T-cell (primary cell): ENCODE measurements around the gene RHOT2. TPM values are rescaled to one million over a fixed set of nuclear protein-coding genes. Genes with fewer than 3 reads are reported as not detected.
A peak's percentile ranks its signal among the peaks of the same experiment; 100 is the strongest.

Experiments
- ATAC-seq, 4 experiments: fragments of 200-7000 bp in 3 of 4; fragments of 150-1000 bp in 1 of 4; cut with Tn5 transposase; replicated peaks in 1 of 4; 1 replicate in 3 of 4; 2 replicates in 1 of 4; pipeline ENCODE4 v1.10.0; 2021; ENCODE audit warnings: moderate library complexity in 3 of 4, mild to moderate bottlenecking in 2 of 4, moderate number of reproducible peaks in 1 of 4
- CTCF ChIA-PET, 2 donors: fragments of 300-600 bp; sonication (Branson Sonifier 250); formaldehyde crosslinking; loops; one replicate each; lab custom pipeline; 2022; ENCODE audit warnings: antibody characterized with exemption in 2 of 2; lab: Charles Lee
- POLR2A ChIA-PET, 2 donors: fragments of 300-600 bp; sonication (Branson Sonifier 250); formaldehyde crosslinking; loops; one replicate each; lab custom pipeline; 2022; ENCODE audit warnings: antibody characterized with exemption in 2 of 2; lab: Charles Lee
- DNase-seq, 35 experiments: peaks; one replicate each; pipeline versions ENCODE4 v3.0.0 to v3.0.0-alpha.2; 2013 to 2023
- H3K27ac ChIP-seq: one replicate; pipeline ENCODE4 v1.5.1; 2013; ENCODE audit warnings: low read length
- H3K27me3 ChIP-seq, 2 experiments: replicated peaks in 1 of 2; 1 replicate in 1 of 2; 2 replicates in 1 of 2; pipeline versions ENCODE4 v1.6.1 to v1.7.0; 2013; ENCODE audit warnings: low read length in 1 of 2, mixed read lengths in 1 of 2; ENCODE audit not compliant: control insufficient read depth in 2 of 2, insufficient read depth in 2 of 2; ENCODE audit errors: extremely low read depth in 1 of 2
- H3K36me3 ChIP-seq, 2 donors: 1 replicate in 1 of 2; 2 replicates in 1 of 2; pipeline versions ENCODE4 v1.6.1 to v1.7.0; 2013; ENCODE audit warnings: low read length in 1 of 2; ENCODE audit not compliant: control insufficient read depth in 2 of 2, insufficient read depth in 1 of 2; ENCODE audit errors: extremely low read depth in 1 of 2
- H3K4me1 ChIP-seq, 2 experiments: 1 replicate in 1 of 2; 2 replicates in 1 of 2; pipeline versions ENCODE4 v1.6.1 to v1.7.0; 2013; ENCODE audit warnings: low read length in 2 of 2, mixed read lengths in 1 of 2; ENCODE audit not compliant: insufficient read depth in 2 of 2, control insufficient read depth in 1 of 2; ENCODE audit errors: extremely low read depth in 1 of 2
- H3K4me3 ChIP-seq, 2 donors: 1 replicate in 1 of 2; 2 replicates in 1 of 2; pipeline versions ENCODE4 v1.5.1 to v1.7.0; 2013; ENCODE audit warnings: mild to moderate bottlenecking in 2 of 2, low read length in 1 of 2, moderate library complexity in 1 of 2; ENCODE audit not compliant: control insufficient read depth in 1 of 2; ENCODE audit errors: extremely low read depth in 1 of 2
- H3K9me3 ChIP-seq: 2 replicates; pipeline ENCODE4 v1.7.0; 2013
- H3K27ac Mint-ChIP-seq, 2 donors: one replicate each; pipeline ENCODE4 v1.8.0; 2020 to 2021; ENCODE audit warnings: mild to moderate bottlenecking in 2 of 2, mixed read lengths in 2 of 2
- H3K27me3 Mint-ChIP-seq, 2 donors: one replicate each; pipeline ENCODE4 v1.8.0; 2021 to 2022; ENCODE audit warnings: mixed read lengths in 2 of 2
- H3K36me3 Mint-ChIP-seq: one replicate; pipeline ENCODE4 v1.8.0; 2021; ENCODE audit warnings: mixed read lengths
- H3K4me1 Mint-ChIP-seq, 3 donors: one replicate each; pipeline ENCODE4 v1.8.0; 2020 to 2022; ENCODE audit warnings: mixed read lengths in 3 of 3, mild to moderate bottlenecking in 1 of 3
- H3K4me3 Mint-ChIP-seq, 3 donors: one replicate each; pipeline ENCODE4 v1.8.0; 2020 to 2022; ENCODE audit warnings: mild to moderate bottlenecking in 3 of 3, mixed read lengths in 3 of 3, moderate library complexity in 3 of 3
- H3K9me3 Mint-ChIP-seq, 3 donors: one replicate each; pipeline ENCODE4 v1.8.0; 2020 to 2022; ENCODE audit warnings: mixed read lengths in 3 of 3
- WGBS: methylation state at CpG from one replicate; pipeline ENCODE4 v1.1.5; 2013; ENCODE audit warnings: missing lambda C conversion rate; ENCODE audit not compliant: insufficient coverage; 5-methylcytosine and 5-hydroxymethylcytosine counted together
- total RNA-seq, 35 experiments: library from RNA in 6 of 35; stranded (reverse) in 6 of 35; fragments of 120-200 nt in 1 of 35; gene quantifications; one replicate each; pipeline versions ENCODE4 v1.2.1 to v1.2.4 and lab custom pipeline; 2013 to 2026

The RHOT2 gene
- total RNA-seq, 5 donors from 2014 or later (not counting 1 experiment from before 2014, with no cell fraction given), result 181 to 320 (median 286) TPM

GRCh38 chr16:693766-694165, 25.8 kb downstream of the RHOT2 start:
- ATAC-seq, result no peak
- Mint-ChIP-seq H3K36me3 (no peaks in the 10 kb centered on the region), H3K4me3 (peak overlapping the region in 2 of 3 donors; percentile 17 to 82), H3K27ac (no peak overlapping the region), H3K27me3 (no peaks in the 10 kb centered on the region), H3K4me1 (peaks cover 20 to 43% (median 42%) of the 10 kb centered on the region in 3 donors), H3K9me3 (no peaks in the 10 kb centered on the region)
- 10% methylated on average over 37 of the region's 37 CpGs for WGBS
- Histone ChIP-seq H3K36me3 (no peaks in the 10 kb centered on the region), H3K27me3 (peaks cover 0 to 33% of the 10 kb centered on the region in 2 experiments), H3K27ac (peak overlapping the region; percentile 34), H3K4me3 (peak overlapping the region in 1 of 2 donors; percentile 11), H3K9me3 (no peaks in the 10 kb centered on the region), H3K4me1 (peaks cover 18 to 62% of the 10 kb centered on the region in 2 experiments)
- CTCF ChIA-PET, result no interaction called here
- DNase-seq, result peak in 16 of 35 experiments; percentile 22 to 62 (median 48)
- POLR2A ChIA-PET, result no interaction called here

DNA sequence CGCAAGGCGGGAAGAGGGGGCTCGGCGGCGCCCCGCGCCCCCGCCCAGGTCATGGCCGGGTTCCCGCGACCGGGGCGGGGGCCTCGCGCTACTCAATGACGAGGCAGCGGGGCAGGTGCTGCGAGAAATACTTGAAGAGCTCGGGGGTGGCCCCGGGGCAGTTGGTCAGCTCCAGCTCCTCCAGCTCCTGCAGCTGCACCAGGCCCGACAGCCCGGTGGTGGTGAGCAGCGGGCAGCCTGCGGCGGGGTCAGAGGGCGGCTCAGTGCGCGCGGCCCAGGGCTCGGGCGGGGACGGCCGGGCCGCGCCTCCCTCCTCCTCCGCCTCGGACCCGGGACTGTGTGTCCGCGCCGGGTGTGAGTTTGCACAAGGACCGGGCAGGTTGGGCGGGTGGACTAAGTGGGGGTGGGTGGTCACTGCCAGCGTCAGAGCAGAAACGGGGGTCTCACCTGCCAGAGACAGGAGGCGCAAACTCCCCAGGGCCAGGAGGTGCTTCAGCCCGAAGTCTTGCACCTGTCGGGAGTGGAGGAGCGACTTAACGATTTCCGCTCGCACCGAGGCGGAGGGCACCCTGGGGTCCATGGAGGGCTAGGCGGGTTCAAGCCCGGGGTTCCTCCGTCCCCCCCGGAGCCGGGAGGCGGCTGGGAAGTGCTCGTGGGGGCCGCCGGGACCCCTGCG, 26.4 kb downstream of the RHOT2 start:
- H3K27ac ChIP-seq, result no peak overlapping the region
- no peaks in the 10 kb centered on the region for H3K36me3 ChIP-seq
- ATAC-seq, result peak in 2 of 4 experiments; percentile 2 to 15
- Mint-ChIP-seq H3K9me3 (no peaks in the 10 kb centered on the region), H3K27me3 (no peaks in the 10 kb centered on the region), H3K4me1 (peaks cover 20 to 43% (median 41%) of the 10 kb centered on the region in 3 donors), H3K27ac (peak overlapping the region in 1 of 2 donors; percentile 66), H3K4me3 (peak overlapping the region; percentile 72 to 82 (median 75)), H3K36me3 (no peaks in the 10 kb centered on the region)
- peaks cover 0 to 36% of the 10 kb centered on the region in 2 experiments for H3K27me3 ChIP-seq
- ChIA-PET POLR2A (no interaction called here), CTCF (no interaction called here)
- H3K4me3 ChIP-seq, result peak overlapping the region; percentile 66 to 71
- peak in 2 of 35 experiments; percentile 24 to 45 for DNase-seq
- no peaks in the 10 kb centered on the region for H3K9me3 ChIP-seq
- 5% methylated on average over 54 of the region's 64 CpGs for WGBS
- H3K4me1 ChIP-seq, result peaks cover 19 to 62% of the 10 kb centered on the region in 2 experiments

DNA sequence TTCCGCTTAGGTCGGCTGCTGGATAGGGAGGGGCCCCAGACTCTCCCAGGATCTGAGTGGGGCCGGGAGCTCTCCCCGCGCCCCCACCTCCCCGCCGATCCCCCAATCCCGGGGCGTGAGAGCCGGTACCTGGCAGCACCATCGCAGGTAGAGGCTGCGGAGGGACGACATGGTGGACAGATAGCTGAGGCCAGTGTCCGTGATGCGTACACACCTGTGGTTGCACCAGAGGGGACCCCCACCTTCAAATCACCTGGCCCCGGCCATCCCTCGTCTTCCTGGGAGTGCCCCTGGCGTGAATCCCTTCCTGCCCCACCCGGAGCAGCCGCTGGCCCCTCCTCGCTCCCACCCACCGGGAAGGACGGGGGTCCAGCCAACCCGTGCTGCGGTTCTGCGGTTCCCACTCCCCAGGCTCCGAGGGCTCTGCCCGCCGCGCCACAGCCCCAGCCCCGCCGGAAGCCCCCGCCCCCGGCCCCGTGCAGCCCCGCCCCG, 27.0 kb downstream of the RHOT2 start:
- H3K27ac Mint-ChIP-seq, result no peak overlapping the region
- no peak for DNase-seq

GRCh38 chr16:695355-696089, 27.6 kb downstream of the RHOT2 start:
- no peaks in the 10 kb centered on the region for H3K36me3 ChIP-seq
- Mint-ChIP-seq H3K9me3 (no peaks in the 10 kb centered on the region), H3K27me3 (no peaks in the 10 kb centered on the region), H3K36me3 (no peaks in the 10 kb centered on the region), H3K27ac (peak overlapping the region; percentile 84 to 91), H3K4me1 (peaks cover 20 to 44% (median 35%) of the 10 kb centered on the region in 3 donors), H3K4me3 (peak overlapping the region; percentile 82 to 84 (median 84))
- H3K27ac ChIP-seq, result peak overlapping the region; percentile 39
- ATAC-seq (peak; percentile 72 to 83 (median 76)), DNase-seq (peak in 32 of 35 experiments; percentile 25 to 80 (median 54))
- H3K4me3 ChIP-seq, result peak overlapping the region; percentile 69 to 71
- ChIA-PET POLR2A (interaction anchor here in 1 of 2 donors (0.6 kb wide), 1 partner anchor 19 kb away, joined by 6 read pairs; no protein-coding TSS in a partner anchor), CTCF (interaction anchor here in 1 of 2 donors (1.1 kb wide), 1 partner anchor 16 kb away, joined by 5 read pairs; no protein-coding TSS in a partner anchor)
- no peaks in the 10 kb centered on the region for H3K9me3 ChIP-seq
- peaks cover 14 to 64% of the 10 kb centered on the region in 2 experiments for H3K4me1 ChIP-seq
- 1% methylated on average over 62 of the region's 71 CpGs for WGBS
- peaks cover 0 to 45% of the 10 kb centered on the region in 2 experiments for H3K27me3 ChIP-seq

More for the DNA sequence above, 27.0 kb downstream of the RHOT2 start:
- 2% methylated on average over 17 of the region's 37 CpGs for WGBS
- H3K9me3 ChIP-seq, result no peaks in the 10 kb centered on the region
- CTCF ChIA-PET, result interaction anchor here in 1 of 2 donors (1.1 kb wide), 1 partner anchor 16 kb away, joined by 5 read pairs; no protein-coding TSS in a partner anchor
- no peaks in the 10 kb centered on the region for H3K36me3 ChIP-seq
- peak overlapping the region; percentile 28 to 82 (median 72) for H3K4me3 Mint-ChIP-seq
- H3K27ac ChIP-seq, result no peak overlapping the region
- H3K4me1 Mint-ChIP-seq, result peaks cover 20 to 44% (median 37%) of the 10 kb centered on the region in 3 donors
- H3K4me3 ChIP-seq, result peak overlapping the region; percentile 66 to 71
- POLR2A ChIA-PET, result interaction anchor here in 1 of 2 donors (0.6 kb wide), 1 partner anchor 19 kb away, joined by 6 read pairs; no protein-coding TSS in a partner anchor
- H3K27me3 ChIP-seq, result peaks cover 0 to 39% of the 10 kb centered on the region in 2 experiments
- no peaks in the 10 kb centered on the region for H3K27me3 Mint-ChIP-seq
- no peaks in the 10 kb centered on the region for H3K9me3 Mint-ChIP-seq
- peak; percentile 1 to 17 (median 2) for ATAC-seq
- peaks cover 14 to 62% of the 10 kb centered on the region in 2 experiments for H3K4me1 ChIP-seq
- no peaks in the 10 kb centered on the region for H3K36me3 Mint-ChIP-seq

GRCh38 chr16:698911-699671, 31.2 kb downstream of the RHOT2 start:
- H3K4me1 ChIP-seq, result peaks cover 14 to 66% of the 10 kb centered on the region in 2 experiments
- ChIA-PET POLR2A (no interaction called here), CTCF (interaction anchor here in 1 of 2 donors (0.5 kb wide), 1 partner anchor 28 kb away, joined by 3 read pairs; no protein-coding TSS in a partner anchor)
- H3K4me3 ChIP-seq, result no peak overlapping the region
- Mint-ChIP-seq H3K27me3 (peaks cover 8 to 22% of the 10 kb centered on the region in 2 donors), H3K36me3 (no peaks in the 10 kb centered on the region), H3K9me3 (no peaks in the 10 kb centered on the region), H3K27ac (no peak overlapping the region), H3K4me3 (peak overlapping the region; percentile 6 to 23 (median 17)), H3K4me1 (peaks cover 13 to 37% (median 25%) of the 10 kb centered on the region in 3 donors)
- no peak overlapping the region for H3K27ac ChIP-seq
- H3K9me3 ChIP-seq, result no peaks in the 10 kb centered on the region
- peaks cover 0 to 73% of the 10 kb centered on the region in 2 experiments for H3K27me3 ChIP-seq
- ATAC-seq, result peak in 1 of 4 experiments; percentile 13
- DNase-seq, result peak in 1 of 35 experiments; percentile 18
- 46% methylated on average over 14 of the region's 19 CpGs for WGBS
- H3K36me3 ChIP-seq, result no peaks in the 10 kb centered on the region
